Measurements from ENCODE around the gene WNT9A.

Gene WNT9A

DNA sequence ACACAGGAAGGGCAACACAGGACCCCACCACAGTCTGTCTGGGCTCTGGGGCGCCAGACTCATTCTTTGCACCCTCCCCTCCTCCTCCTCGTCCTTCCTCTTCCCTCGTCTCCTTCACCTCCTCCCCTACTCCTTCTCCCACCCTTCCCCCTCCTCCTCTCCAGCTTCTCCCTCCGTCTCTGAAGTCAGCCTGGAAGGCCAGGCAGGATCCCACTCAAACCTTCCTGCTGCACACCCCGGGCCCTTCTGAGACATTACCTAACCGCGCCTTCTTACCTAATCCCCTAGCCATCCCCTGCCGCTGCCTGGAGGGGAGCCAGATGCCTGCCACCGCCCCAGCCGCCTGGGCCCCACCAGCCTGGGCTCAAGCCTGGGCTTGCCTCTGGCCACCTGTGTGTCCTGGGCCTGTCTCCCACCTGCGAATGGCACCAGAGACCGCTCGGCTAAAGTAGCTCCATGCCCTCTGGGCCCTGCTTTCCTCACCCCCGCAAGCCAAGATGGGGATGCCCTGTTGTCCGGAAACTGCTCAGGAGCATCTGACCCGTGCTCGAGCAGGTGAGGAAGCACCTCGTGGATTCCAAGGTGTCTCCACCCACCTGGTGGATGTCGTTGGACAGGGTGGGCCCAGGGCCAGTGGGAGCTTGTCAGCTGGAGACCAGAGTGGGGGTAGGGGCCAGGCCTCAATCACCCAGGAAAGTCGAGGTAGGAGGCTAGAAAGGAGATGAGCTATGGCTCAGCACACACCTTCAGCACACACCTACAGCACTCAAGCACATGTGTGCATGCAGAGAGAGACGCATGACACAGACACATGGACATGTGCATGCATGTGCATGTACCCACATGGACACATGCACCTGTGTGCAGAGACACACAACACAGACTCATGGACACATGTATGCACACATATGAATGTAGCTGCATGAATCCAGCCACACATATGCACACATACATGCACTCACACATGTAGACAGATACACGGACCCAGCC, 31.9 kb downstream of the WNT9A start:
- TF ChIP-seq ZFX (IDR thresholded peaks at IDR 0.05) (no peak), CTCF (conservative IDR thresholded peaks at IDR 0.05) (no peak)
- no peak overlapping the region for H3K27ac ChIP-seq

GRCh38 chr1:227914801-227915563, 32.8 kb downstream of the WNT9A start:
- H3K27ac ChIP-seq, result no peak overlapping the region
- no peak for TF ChIP-seq ZFX (IDR thresholded peaks at IDR 0.05)
- TF ChIP-seq CTCF (conservative IDR thresholded peaks at IDR 0.05), result no peak

DNA sequence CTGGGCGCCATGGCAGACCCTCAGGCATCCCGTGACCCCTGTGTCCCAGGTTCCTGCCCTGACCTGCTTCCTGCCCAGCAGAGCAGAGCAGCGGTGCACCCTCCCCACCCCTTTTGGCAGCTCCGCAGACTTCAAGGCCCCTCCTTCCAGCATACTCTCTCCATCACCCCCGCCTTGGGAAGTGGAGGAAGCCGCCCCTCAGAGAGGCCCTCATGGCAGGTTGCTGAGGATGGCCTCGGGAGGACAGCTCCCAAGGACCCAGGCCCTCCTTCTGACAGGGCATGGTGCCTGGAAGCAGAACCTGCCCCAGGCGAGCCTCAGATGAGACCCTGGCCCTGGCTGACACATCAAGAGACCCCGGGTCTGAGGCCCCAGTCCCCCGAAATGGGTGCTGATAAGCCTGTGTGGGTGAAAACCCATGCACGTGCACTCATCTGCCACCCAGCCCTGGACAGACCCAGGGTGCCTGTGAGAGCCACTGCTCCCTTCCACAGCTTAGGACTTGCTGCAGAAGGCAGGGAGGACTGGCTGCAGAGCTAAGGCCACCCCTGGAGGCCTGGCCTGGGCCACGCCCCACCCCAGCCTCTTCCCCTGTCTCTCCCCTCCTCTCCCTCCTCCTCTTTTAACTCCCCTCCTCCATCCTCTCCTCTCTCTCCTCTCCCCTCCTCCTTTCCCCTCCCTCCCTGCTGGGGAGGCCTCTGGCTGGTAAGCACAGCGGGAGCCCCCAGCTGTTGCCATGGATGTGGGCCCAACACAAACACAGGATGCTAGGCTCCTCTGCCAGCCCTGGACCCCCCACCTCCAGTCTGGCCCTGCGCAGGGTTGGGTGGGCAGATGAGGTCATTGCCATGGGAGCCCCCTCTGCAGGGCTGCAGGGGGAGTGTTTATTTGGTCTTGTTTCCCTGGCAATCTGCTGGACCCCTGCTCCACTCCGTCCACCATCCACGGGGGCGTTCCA, 33.7 kb downstream of the WNT9A start:
- no peak overlapping the region for H3K27ac ChIP-seq
- TF ChIP-seq CTCF (conservative IDR thresholded peaks at IDR 0.05), result no peak
- TF ChIP-seq ZFX (IDR thresholded peaks at IDR 0.05), result no peak

DNA sequence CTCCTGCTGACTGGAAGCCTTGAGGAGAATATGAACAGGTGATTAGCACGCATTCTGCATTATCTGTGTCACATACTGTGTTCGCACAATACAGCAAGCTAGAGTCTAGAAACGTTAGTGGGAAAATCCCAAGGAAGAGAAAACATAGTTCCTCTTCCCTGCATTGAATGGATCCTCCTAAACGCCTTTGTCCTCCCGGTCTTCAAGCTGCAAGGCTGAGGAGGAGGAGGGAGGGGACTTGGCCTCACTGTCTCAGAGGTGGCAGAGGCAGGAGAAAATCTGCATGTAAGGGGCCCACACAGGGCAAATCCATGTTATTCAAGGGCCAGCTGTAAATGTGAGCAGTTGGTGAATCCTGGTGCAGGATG, 34.4 kb downstream of the WNT9A start:
- no peak overlapping the region for H3K27ac ChIP-seq
- TF ChIP-seq ZFX (IDR thresholded peaks at IDR 0.05) (no peak), CTCF (conservative IDR thresholded peaks at IDR 0.05) (no peak)

DNA sequence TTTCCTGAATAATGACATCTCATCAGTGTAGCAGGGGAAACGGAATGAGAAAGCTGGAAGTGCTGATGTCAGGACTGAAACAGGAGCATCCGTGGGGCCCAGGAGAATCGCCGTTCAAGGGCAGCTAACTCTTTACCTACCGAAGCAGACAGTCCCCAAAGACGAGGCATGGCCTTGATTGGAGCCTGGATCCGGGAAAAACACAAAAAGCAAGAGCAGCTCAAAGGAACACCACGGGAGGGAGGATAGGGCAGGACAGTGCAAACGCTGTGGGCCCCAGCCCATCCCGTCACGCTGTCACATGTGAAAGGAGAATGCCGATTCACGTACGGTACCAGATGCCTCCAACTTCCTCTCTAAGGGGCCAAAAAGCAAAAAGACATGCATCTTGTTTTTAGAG, 34.9 kb downstream of the WNT9A start:
- TF ChIP-seq ZFX (IDR thresholded peaks at IDR 0.05) (no peak), CTCF (conservative IDR thresholded peaks at IDR 0.05) (no peak)

GRCh38 chr1:227911376-227911775, 36.4 kb downstream of the WNT9A start:
- H3K27ac ChIP-seq, result no peak overlapping the region
- TF ChIP-seq ZFX (IDR thresholded peaks at IDR 0.05) (no peak), CTCF (conservative IDR thresholded peaks at IDR 0.05) (no peak)

More for the DNA sequence above, 34.9 kb downstream of the WNT9A start:
- H3K27ac ChIP-seq, result no peak overlapping the region
